ENCODE results near the gene TPCN2. TPM values are rescaled to one million over a fixed set of nuclear protein-coding genes. Genes with fewer than 3 reads are reported as not detected.

Gene TPCN2
- total and polyA plus RNA-seq, 12 donors: 3.1 to 21.6 (median 10.4) TPM

- no peak overlapping the region for H3K27ac ChIP-seq
- no peak for DNase-seq
- intact Hi-C loops (cut with DNase I): no loop called here
- TF ChIP-seq POLR2A (IDR thresholded peaks at IDR 0.05): no peak
- WGBS, 4 donors: 80 to 84% (median 83%) methylated on average over 5 to 9 of the region's 9 CpGs
- H3K36me3 ChIP-seq (replicated peaks in 1 of 2): no peaks in the 10 kb centered on the region
- no peaks in the 10 kb centered on the region for H3K27me3 ChIP-seq
- H3K9me3 ChIP-seq (replicated peaks in 1 of 3): no peaks in the 10 kb centered on the region
- no peak overlapping the region for H3K4me3 ChIP-seq
- H3K4me1 ChIP-seq (replicated peaks in 1 of 2): no peaks in the 10 kb centered on the region
These were observed 130.2 kb downstream of the TPCN2 start for GRCh38 chr11:69178819-69179482.

DNA sequence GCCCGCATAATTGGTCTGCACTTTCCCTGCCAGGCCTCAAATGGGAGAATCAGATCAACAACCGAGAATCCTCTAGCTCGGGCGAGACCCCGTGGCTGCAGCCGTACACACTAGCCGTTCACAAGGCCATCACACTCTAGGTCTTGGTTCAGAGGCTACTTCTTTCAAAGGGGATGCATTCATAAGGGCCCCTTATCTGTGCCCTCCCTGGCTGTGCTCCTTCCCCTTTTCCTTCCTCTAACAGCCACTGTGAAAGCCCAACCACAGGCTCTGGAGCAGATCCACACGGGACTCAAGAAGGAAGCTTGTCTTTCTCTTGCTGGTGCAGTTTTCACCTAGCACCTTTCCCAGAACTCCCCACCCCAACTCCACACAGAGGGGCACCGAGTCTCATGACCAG, 131.5 kb downstream of the TPCN2 start:
- DNase-seq: no peak
- Histone ChIP-seq H3K27ac (no peak overlapping the region), H3K27me3 (no peaks in the 10 kb centered on the region), H3K36me3 (replicated peaks in 1 of 2) (no peaks in the 10 kb centered on the region), H3K4me1 (replicated peaks in 1 of 2) (no peaks in the 10 kb centered on the region), H3K4me3 (no peak overlapping the region), H3K9me3 (replicated peaks in 1 of 3) (no peaks in the 10 kb centered on the region)
- TF ChIP-seq POLR2A (IDR thresholded peaks at IDR 0.05) (no peak), CTCF (IDR thresholded peaks at IDR 0.05) (no peak)
- intact Hi-C loops (cut with DNase I): no loop called here
- 72 to 83% (median 77%) methylated on average over 4 to 9 of the region's 9 CpGs for WGBS, 4 donors

GRCh38 chr11:69180726-69181125, 132.0 kb downstream of the TPCN2 start:
- TF ChIP-seq POLR2A (IDR thresholded peaks at IDR 0.05) (no peak), CTCF (IDR thresholded peaks at IDR 0.05) (no peak)
- no peaks in the 10 kb centered on the region for H3K9me3 ChIP-seq (replicated peaks in 1 of 3)
- intact Hi-C loops (cut with DNase I): no loop called here
- no peaks in the 10 kb centered on the region for H3K4me1 ChIP-seq (replicated peaks in 1 of 2)
- 86 to 94% (median 92%) methylated on average over 3 of the region's 3 CpGs for WGBS, 4 donors
- no peak for DNase-seq
- H3K36me3 ChIP-seq (replicated peaks in 1 of 2): no peaks in the 10 kb centered on the region
- no peak overlapping the region for H3K27ac ChIP-seq
- no peak overlapping the region for H3K4me3 ChIP-seq
- H3K27me3 ChIP-seq: no peaks in the 10 kb centered on the region

DNA sequence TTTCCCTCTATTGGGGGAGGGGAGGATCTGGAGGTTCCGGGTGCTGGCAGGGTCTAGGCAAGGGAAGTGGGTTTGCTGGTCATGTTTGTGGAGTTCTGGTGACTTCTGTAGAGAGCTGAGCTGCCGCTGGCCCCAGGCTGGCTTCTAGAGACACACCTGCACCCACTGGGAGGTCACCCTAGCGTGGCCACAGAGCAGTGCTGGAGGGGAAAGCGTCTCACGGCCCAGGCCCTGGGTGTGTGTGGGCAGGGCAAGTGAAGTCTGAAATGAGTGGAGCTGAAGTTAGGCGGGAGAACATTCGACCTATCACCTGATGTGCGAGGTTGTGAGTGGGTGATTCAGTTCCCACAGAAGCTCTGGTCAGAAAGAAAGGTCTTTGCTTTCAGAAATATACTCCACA, 134.9 kb downstream of the TPCN2 start:
- intact Hi-C loops (cut with DNase I): no loop called here

More for the DNA sequence above, 134.9 kb downstream of the TPCN2 start:
- Histone ChIP-seq H3K4me3 (no peak overlapping the region), H3K4me1 (replicated peaks in 1 of 2) (no peaks in the 10 kb centered on the region), H3K36me3 (replicated peaks in 1 of 2) (no peaks in the 10 kb centered on the region), H3K27me3 (no peaks in the 10 kb centered on the region), H3K27ac (no peak overlapping the region), H3K9me3 (replicated peaks in 1 of 3) (no peaks in the 10 kb centered on the region)
- DNase-seq: no peak
- 78 to 86% (median 82%) methylated on average over 5 to 8 of the region's 8 CpGs for whole genome bisulfite sequencing, 4 donors
- TF ChIP-seq CTCF (IDR thresholded peaks at IDR 0.05): no peak
- TF ChIP-seq POLR2A (IDR thresholded peaks at IDR 0.05): no peak

MicroRNA genes within 50 kb of the gene (microRNA counts, 767-probe panel; counts per million panel counts)
- microRNA hsa-miR-3164: 0 counts per million in 2 donors

Small RNAs within 50 kb of the gene (microRNA-seq; reads per million reads assigned to microRNA genes)
- gene MIR3164: 0 to 0.89 (median 0.28) reads per million in 3 donors

Small RNAs within 50 kb of the gene (small RNA-seq; reads per million reads assigned to genes)
- 0 reads per million in 2 donors for gene MIR3164

Other genes starting within 250 kb of the TPCN2 start
- 100 to 1,000 TPM in 1 of 9 donors, 10 to 100 TPM in 8; 21.0 to 140 (median 69.2) TPM for gene CPT1A, start 207.0 kb upstream of the TPCN2 start, total RNA-seq
- gene CPT1A, start 207.0 kb upstream of the TPCN2 start, polyA plus RNA-seq: 10 to 100 TPM; 15.2 to 66.1 (median 22.3) TPM
- gene MRPL21, start 145.1 kb upstream of the TPCN2 start, total RNA-seq: 10 to 100 TPM; 31.1 to 74.1 (median 46.5) TPM
- gene MRPL21, start 145.1 kb upstream of the TPCN2 start, polyA plus RNA-seq: 10 to 100 TPM; 46.7 to 77.8 (median 48.1) TPM
- gene IGHMBP2, start 145.0 kb upstream of the TPCN2 start, total RNA-seq: 10 to 100 TPM in 7 of 9 donors, 1 to 10 TPM in 2; 7.9 to 21.0 (median 16.1) TPM
- 10 to 100 TPM in 2 of 3 donors, 1 to 10 TPM in 1; 8.7 to 40.6 (median 29.5) TPM for gene IGHMBP2, start 145.0 kb upstream of the TPCN2 start, polyA plus RNA-seq
- not detected for gene MRGPRD, start 67.9 kb upstream of the TPCN2 start, total RNA-seq
- not detected for gene MRGPRD, start 67.9 kb upstream of the TPCN2 start, polyA plus RNA-seq
- gene MRGPRF, start 35.7 kb upstream of the TPCN2 start, total RNA-seq: 10 to 100 TPM in 1 of 9 donors, 1 to 10 TPM in 7, under 1 TPM in 1; 0.33 to 14.6 (median 3.6) TPM
- 10 to 100 TPM in 1 of 3 donors, 1 to 10 TPM in 1, under 1 TPM in 1; 0.71 to 11.5 (median 5.1) TPM for gene MRGPRF, start 35.7 kb upstream of the TPCN2 start, polyA plus RNA-seq
- under 1 TPM in 7 of 9 donors, not detected in 2; 0.11 to 0.33 (median 0.17) TPM for gene SMIM38, start 107.0 kb downstream of the TPCN2 start, total RNA-seq
- under 1 TPM in 1 of 3 donors, not detected in 2; 0.16 TPM for gene SMIM38, start 107.0 kb downstream of the TPCN2 start, polyA plus RNA-seq
- gene MYEOV, start 245.2 kb downstream of the TPCN2 start, total RNA-seq: 1 to 10 TPM in 1 of 9 donors, under 1 TPM in 5, not detected in 3; 0.06 to 1.6 (median 0.33) TPM
- under 1 TPM; 0.10 to 0.32 (median 0.22) TPM for gene MYEOV, start 245.2 kb downstream of the TPCN2 start, polyA plus RNA-seq